GM12865 (cell line): ENCODE measurements around the gene SKOR1.

Experiments used
- DNase-seq: peaks from one replicate; pipeline ENCODE4 v3.0.0; 2010; ENCODE audit warnings: low read depth
- H3K4me3 ChIP-seq: 2 replicates; pipeline ENCODE4 v1.5.1; 2011; ENCODE audit warnings: mild to moderate bottlenecking, low read depth, low read length, control low read depth
- TF ChIP-seq, protein P1 (sequence below): IDR thresholded peaks from 2 replicates; pipeline ENCODE4 v1.5.1; 2011; ENCODE audit warnings: low read length, control low read depth, low read depth, inconsistent platforms; ENCODE audit not compliant: insufficient read depth; ENCODE audit errors: missing control alignments

Gene SKOR1

DNA sequence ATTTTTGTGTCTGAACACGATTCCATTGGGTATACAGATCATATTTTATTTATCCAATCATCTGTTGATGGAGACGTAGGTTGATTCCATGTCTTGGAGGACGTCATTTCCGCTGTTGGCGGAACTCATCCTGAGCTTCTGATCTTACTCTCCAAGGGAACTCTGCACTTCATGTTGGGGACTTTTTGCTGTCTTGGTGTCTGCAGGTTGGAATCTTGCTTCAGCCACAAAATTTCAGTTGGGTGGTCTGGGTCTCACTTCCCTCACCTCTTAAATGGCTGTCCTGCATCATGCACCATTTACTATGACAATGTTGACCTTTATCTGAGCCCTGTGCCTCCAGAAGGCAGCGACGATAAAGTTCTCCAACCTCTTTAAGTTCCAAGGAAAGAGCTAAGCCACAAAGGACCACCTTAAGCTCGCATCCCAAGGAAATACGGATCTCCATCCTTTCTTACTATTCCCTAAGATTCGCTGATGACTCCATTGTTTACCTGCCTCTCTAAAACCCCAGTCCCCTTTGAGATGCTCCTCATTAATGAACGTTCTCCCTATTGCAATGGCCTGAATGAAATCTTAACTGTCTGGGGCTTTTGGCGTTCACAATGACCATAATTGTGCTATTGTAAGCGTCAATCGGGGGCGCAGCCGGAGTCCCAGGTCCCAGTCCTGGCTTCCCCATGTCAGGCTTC lies 37.6 kb downstream of the SKOR1 start:
- peak; percentile 89 for DNase-seq
- TF ChIP-seq, protein P1, sequence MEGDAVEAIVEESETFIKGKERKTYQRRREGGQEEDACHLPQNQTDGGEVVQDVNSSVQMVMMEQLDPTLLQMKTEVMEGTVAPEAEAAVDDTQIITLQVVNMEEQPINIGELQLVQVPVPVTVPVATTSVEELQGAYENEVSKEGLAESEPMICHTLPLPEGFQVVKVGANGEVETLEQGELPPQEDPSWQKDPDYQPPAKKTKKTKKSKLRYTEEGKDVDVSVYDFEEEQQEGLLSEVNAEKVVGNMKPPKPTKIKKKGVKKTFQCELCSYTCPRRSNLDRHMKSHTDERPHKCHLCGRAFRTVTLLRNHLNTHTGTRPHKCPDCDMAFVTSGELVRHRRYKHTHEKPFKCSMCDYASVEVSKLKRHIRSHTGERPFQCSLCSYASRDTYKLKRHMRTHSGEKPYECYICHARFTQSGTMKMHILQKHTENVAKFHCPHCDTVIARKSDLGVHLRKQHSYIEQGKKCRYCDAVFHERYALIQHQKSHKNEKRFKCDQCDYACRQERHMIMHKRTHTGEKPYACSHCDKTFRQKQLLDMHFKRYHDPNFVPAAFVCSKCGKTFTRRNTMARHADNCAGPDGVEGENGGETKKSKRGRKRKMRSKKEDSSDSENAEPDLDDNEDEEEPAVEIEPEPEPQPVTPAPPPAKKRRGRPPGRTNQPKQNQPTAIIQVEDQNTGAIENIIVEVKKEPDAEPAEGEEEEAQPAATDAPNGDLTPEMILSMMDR, result no peak
- peak overlapping the region; percentile 49 for H3K4me3 ChIP-seq

DNA sequence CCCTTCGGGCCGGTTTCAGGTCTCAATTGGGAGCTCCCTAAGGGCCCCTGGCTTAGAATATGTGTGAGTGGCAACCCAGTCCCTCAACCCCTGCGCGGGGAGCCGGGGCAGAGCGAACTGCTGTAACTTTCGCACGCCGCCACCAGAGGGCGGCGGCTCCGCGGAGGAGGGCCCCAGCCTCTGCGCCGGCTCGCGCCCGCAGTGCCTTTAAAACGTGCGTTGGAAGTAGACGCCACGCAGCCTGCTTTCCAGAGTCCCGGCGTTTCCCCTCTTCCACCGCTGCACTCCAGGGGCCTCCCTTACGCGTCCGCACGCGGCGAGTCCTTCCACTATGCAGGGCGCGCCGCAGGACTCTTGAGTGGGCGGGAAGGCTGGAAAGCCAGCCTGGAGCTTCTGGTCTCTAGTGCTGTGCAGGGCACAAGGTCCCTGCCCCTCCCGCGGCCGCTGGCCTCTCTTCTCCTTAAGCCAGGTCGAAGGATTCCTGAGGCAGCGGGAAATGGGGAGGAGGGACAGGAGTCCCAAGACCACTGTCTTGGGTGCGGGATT lies 38.2 kb downstream of the SKOR1 start:
- TF ChIP-seq, protein P1, result peak; percentile 89
- peak overlapping the region; percentile 52 for H3K4me3 ChIP-seq
- DNase-seq, result peak; percentile 90

DNA sequence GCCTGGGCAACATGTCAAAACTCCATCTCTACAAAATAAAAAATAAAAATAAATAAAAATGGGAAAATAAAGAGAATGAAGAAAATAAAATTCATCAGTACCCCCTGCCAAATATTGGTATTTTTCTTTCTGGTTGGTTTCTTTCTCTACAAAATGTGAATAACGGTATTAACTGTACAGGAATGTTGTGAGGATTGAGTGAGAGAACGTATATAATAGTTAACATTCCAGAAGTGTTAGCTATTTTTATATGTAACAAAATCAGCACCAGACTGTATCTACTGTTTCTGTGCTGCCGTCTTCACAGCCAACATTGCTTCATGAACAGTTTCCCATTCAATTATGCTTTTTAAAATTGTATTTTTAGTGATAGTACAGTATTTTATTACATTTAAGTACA lies 40.0 kb downstream of the SKOR1 start:
- no peak overlapping the region for H3K4me3 ChIP-seq
- DNase-seq, result no peak
- TF ChIP-seq, protein P1, result no peak

DNA sequence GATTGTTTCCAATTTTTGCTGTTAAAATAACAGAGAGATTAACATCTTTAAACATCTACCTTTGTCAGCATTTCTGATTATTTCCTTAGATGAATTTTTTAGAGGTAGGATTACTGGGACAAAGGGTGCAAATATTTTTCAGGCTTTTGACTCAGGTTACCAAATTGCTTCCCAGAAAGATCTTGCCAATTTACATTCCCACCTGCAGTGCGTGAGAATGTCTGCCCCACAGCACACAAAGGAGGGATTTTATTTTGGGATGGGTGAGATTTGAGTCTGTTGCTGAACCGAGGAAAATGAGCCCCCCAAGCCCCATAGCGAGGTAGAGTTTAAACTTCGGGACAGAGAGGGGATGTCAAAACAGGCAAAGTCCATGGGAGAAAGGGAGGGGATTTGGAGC lies 40.5 kb downstream of the SKOR1 start:
- H3K4me3 ChIP-seq, result no peak overlapping the region
- DNase-seq, result no peak
- TF ChIP-seq, protein P1, result no peak

DNA sequence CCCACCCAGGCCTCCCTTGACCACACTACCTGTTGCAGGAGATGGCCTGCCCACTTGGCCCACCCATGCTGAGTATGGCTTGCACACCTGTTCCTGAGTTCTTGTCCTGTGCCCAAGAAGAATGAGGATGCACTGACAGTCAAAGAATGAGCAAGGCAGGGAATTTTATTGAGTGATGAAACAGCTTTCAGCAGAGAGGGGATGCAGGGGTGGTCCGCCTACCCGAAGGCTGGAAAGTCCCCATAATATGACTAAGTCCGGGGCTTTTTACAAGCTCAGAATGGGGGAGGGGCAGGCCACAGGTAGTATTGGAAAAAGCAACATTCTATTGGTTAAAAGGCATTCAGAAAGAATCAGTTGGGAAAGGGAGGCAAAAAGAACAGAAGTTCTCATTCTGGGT lies 44.4 kb downstream of the SKOR1 start:
- no peak overlapping the region for H3K4me3 ChIP-seq
- peak; percentile 62 for DNase-seq
- TF ChIP-seq, protein P1, result no peak

DNA sequence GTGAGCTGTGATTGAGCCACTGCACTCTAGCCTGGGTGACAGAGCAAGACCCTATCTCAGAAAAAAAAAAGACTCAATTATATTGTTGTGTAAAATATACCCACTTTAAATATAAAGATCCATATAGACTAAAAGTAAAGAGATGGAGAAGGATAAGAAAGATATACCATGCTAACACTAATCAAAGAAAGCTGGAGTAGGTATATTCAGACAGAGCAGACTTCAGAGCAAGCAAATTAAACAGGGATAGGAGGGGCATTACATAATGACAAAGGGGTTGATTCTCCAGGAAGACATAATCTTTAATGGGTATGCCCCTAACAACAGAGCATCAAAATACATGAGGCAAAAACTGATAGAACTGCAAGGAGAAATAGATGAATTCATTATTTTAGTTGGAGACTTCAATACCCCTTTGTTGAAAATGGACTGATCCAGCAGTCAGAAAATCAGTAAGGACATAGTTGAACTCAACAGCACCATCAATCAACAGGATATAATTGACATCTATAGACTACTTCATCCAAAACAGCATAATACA lies 45.6 kb downstream of the SKOR1 start:
- TF ChIP-seq, protein P1, result no peak
- DNase-seq, result no peak
- no peak overlapping the region for H3K4me3 ChIP-seq

DNA sequence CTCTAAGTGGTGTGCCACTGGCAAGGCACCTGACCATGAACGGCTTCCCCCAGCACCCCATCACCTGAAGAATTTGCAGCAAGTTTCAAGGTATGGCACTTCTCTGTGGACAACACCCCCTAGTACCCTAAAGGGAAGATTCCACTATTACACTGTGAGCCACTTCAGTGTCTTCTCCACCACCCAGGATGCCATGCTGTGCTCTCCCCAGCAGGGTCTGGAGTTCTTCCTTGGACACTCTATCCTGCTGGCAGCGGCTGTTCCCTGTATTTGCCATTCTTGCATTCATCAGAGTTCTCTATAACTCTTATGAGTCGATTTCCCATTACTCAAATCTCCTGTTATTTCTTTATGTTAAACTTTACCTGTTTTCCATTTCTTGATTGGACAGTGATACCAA lies 48.5 kb downstream of the SKOR1 start:
- no peak for DNase-seq
- TF ChIP-seq, protein P1, result no peak
- no peak overlapping the region for H3K4me3 ChIP-seq
